ENCODE results near the gene DAAM2. TPM values are rescaled to one million over a fixed set of nuclear protein-coding genes. Genes with fewer than 3 reads are reported as not detected.

The DAAM2 gene
- total RNA-seq, 2 donors from 2014 or later: 10.1 to 12.2 TPM

GRCh38 chr6:39830444-39830843 is 38.3 kb downstream of the DAAM2 start:
- H3K36me3 ChIP-seq (replicated peaks in 1 of 2; ENCODE audit: insufficient read depth in 1 of 2, low read depth in 2 of 2): no peaks in the 10 kb centered on the region
- ATAC-seq (no peak), DNase-seq (no peak)
- H3K9me3 ChIP-seq: no peaks in the 10 kb centered on the region
- 80% methylated on average over 1 to 5 of the region's 7 CpGs for WGBS, 2 donors
- no peak overlapping the region for H3K27ac ChIP-seq
- no peaks in the 10 kb centered on the region for H3K27me3 ChIP-seq
- H3K4me1 ChIP-seq: no peaks in the 10 kb centered on the region
- TF ChIP-seq, protein P1, sequence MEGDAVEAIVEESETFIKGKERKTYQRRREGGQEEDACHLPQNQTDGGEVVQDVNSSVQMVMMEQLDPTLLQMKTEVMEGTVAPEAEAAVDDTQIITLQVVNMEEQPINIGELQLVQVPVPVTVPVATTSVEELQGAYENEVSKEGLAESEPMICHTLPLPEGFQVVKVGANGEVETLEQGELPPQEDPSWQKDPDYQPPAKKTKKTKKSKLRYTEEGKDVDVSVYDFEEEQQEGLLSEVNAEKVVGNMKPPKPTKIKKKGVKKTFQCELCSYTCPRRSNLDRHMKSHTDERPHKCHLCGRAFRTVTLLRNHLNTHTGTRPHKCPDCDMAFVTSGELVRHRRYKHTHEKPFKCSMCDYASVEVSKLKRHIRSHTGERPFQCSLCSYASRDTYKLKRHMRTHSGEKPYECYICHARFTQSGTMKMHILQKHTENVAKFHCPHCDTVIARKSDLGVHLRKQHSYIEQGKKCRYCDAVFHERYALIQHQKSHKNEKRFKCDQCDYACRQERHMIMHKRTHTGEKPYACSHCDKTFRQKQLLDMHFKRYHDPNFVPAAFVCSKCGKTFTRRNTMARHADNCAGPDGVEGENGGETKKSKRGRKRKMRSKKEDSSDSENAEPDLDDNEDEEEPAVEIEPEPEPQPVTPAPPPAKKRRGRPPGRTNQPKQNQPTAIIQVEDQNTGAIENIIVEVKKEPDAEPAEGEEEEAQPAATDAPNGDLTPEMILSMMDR (IDR thresholded peaks at IDR 0.05): no peak
- no peak for TF ChIP-seq POLR2A (IDR thresholded peaks at IDR 0.05)
- no peak overlapping the region for H3K4me3 ChIP-seq
- intact Hi-C loops (cut with DNase I): no loop called here

DNA sequence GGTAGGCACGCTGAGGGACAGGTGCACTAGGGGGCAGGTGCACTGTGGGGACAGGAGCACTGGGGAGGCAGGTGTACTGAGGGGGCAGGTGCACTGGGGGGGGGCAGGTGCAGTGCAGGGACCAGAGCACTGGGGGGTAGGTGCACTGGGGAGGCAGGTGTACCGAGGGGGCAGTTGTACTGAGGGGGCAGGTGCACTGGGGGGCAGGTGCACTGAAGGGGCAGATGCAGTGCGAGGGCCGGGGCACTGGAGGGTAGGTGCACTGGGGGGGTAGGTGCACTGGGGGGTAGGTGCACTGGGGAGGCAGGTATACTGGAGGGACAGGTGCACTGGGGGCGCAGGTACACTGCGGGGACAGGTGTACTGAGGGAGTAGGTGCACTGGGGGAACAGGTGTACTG is 39.5 kb downstream of the DAAM2 start:
- DNase-seq: no peak

GRCh38 chr6:39834278-39834677 is 42.1 kb downstream of the DAAM2 start:
- 90 to 96% methylated on average over 4 of the region's 4 CpGs for WGBS, 2 donors
- no peak overlapping the region for H3K27ac ChIP-seq
- intact Hi-C loops (cut with DNase I): no loop called here
- H3K9me3 ChIP-seq: no peaks in the 10 kb centered on the region
- no peak for TF ChIP-seq POLR2A (IDR thresholded peaks at IDR 0.05)
- TF ChIP-seq, protein P1 (IDR thresholded peaks at IDR 0.05): no peak
- no peak overlapping the region for H3K4me3 ChIP-seq
- H3K27me3 ChIP-seq: no peaks in the 10 kb centered on the region
- no peaks in the 10 kb centered on the region for H3K36me3 ChIP-seq (replicated peaks in 1 of 2; ENCODE audit: insufficient read depth in 1 of 2, low read depth in 2 of 2)
- no peak for DNase-seq
- no peaks in the 10 kb centered on the region for H3K4me1 ChIP-seq
- no peak for ATAC-seq

More for the DNA sequence above, 39.5 kb downstream of the DAAM2 start:
- intact Hi-C loops (cut with DNase I): no loop called here
- 81 to 89% methylated on average over 3 to 6 of the region's 6 CpGs for WGBS, 2 donors
- no peaks in the 10 kb centered on the region for H3K27me3 ChIP-seq
- H3K4me1 ChIP-seq: no peaks in the 10 kb centered on the region
- no peak overlapping the region for H3K4me3 ChIP-seq
- H3K27ac ChIP-seq: no peak overlapping the region
- no peaks in the 10 kb centered on the region for H3K36me3 ChIP-seq (replicated peaks in 1 of 2; ENCODE audit: insufficient read depth in 1 of 2, low read depth in 2 of 2)
- ATAC-seq: no peak
- H3K9me3 ChIP-seq: no peaks in the 10 kb centered on the region
- TF ChIP-seq, protein P1 (IDR thresholded peaks at IDR 0.05): no peak
- TF ChIP-seq POLR2A (IDR thresholded peaks at IDR 0.05): no peak

GRCh38 chr6:39834866-39835265 is 42.7 kb downstream of the DAAM2 start:
- Histone ChIP-seq H3K9me3 (no peaks in the 10 kb centered on the region), H3K27me3 (no peaks in the 10 kb centered on the region), H3K4me3 (no peak overlapping the region), H3K4me1 (no peaks in the 10 kb centered on the region), H3K27ac (no peak overlapping the region), H3K36me3 (replicated peaks in 1 of 2; ENCODE audit: insufficient read depth in 1 of 2, low read depth in 2 of 2) (no peaks in the 10 kb centered on the region)
- WGBS, 2 donors: 86 to 89% methylated on average over 5 of the region's 5 CpGs
- no peak for DNase-seq
- no peak for ATAC-seq
- intact Hi-C loops (cut with DNase I): no loop called here
- TF ChIP-seq, protein P1 (IDR thresholded peaks at IDR 0.05): no peak
- TF ChIP-seq POLR2A (IDR thresholded peaks at IDR 0.05): no peak

DNA sequence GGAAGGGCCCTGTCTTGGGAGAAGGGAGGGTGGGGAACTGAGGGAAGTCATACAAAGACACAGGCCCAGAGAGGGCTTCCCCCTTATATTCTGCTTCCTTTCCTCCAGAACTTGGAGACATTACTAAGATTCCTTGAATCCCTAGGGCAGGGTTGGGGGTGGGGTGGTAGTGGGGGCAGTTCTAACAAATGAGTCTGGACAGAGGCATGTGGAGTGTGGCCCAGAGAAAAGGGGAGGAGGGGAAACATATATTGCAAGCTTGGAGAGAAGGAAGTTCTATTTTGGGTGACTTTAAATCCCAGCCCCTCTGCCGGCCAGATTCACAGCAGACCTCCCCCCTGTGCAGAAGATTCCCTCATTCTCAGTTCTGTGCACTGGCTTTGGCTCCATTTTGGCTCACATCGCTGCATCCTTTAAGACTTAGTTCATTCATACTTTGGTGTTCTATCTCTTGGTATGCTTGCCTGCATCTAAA is 43.7 kb downstream of the DAAM2 start:
- intact Hi-C loops (cut with DNase I): no loop called here
- TF ChIP-seq POLR2A (IDR thresholded peaks at IDR 0.05): no peak
- TF ChIP-seq, protein P1 (IDR thresholded peaks at IDR 0.05): no peak
- Histone ChIP-seq H3K4me1 (no peaks in the 10 kb centered on the region), H3K27me3 (no peaks in the 10 kb centered on the region), H3K27ac (no peak overlapping the region), H3K36me3 (replicated peaks in 1 of 2; ENCODE audit: insufficient read depth in 1 of 2, low read depth in 2 of 2) (no peaks in the 10 kb centered on the region), H3K4me3 (no peak overlapping the region), H3K9me3 (no peaks in the 10 kb centered on the region)
- WGBS, 2 donors: 78 to 83% methylated on average over 2 of the region's 2 CpGs
- no peak for DNase-seq
- no peak for ATAC-seq

Measured in body of pancreas (tissue), 4 donors.